HG03439 (cell line): ENCODE data around the gene ISG15.
"Not testable (repeated sequence)": the region's sequence is repeated elsewhere in the genome, so short reads cannot be mapped to it uniquely, and the experiment has no call there.

Experiments
- ATAC-seq: cut with Tn5 transposase; IDR thresholded peaks from one replicate; pipeline ENCODE4 v1.9.1; 2021; ENCODE audit warnings: mild to moderate bottlenecking, moderate library complexity; ENCODE audit not compliant: unreplicated experiment

The ISG15 gene

GRCh38 chr1:1026599-1027413 lies 13.5 kb downstream of the ISG15 start:
- no peak for ATAC-seq

- no peak for ATAC-seq
Observed at GRCh38 chr1:1027791-1028190, 14.5 kb downstream of the ISG15 start.

- not testable (repeated sequence) for ATAC-seq
Observed at GRCh38 chr1:1030867-1031658, 17.8 kb downstream of the ISG15 start.

- ATAC-seq = no peak
Observed at GRCh38 chr1:1031659-1032235, 18.4 kb downstream of the ISG15 start.

DNA sequence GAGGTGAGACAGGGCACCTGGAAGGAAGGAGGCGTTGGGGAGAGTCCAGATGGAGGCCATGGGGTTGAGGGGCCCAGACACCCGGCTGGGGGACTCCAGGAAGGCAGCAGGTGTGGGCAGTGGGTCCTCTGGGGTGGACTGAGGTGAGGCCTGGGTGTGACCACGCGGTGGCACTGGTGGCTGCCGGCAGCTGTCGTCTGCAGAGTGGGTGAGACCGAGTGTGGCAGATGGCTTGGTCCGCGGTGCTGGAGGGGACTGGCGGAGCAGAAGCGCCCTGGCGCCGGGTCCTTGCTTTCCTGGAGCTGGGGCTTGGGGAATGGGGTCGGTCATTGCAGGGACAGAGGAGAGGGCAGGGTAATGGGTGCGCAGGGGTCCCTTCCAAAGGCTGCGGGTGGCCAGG lies 19.1 kb downstream of the ISG15 start:
- no peak for ATAC-seq

DNA sequence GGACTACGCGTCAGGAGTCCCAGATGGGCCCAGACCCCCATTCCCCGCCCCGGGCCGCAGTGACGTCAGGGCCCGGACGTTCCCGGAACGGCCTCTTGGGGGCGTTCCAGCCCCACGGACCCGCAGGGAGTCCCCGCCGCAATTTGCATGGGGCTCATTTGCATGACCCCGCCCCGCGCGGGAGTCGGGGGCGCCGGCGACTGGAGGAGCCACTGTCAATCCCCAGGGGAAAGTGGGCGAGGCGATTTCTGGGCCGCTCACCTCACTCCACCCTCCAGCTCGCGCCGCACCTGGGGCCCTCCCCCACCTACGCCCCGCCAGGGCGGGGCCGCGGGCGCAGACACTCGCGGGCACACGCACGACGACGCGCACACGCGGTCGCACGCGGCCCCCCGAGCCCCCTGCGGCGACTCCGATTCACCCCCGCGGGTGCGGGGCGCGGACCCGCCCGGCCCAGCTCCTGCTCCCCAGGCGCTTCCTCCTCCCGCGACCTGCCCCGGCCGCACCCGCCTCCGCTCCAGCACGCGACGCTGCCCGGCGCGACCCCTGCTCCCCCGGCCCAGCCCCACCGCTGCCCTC lies 19.8 kb downstream of the ISG15 start:
- peak; percentile 77 for ATAC-seq

DNA sequence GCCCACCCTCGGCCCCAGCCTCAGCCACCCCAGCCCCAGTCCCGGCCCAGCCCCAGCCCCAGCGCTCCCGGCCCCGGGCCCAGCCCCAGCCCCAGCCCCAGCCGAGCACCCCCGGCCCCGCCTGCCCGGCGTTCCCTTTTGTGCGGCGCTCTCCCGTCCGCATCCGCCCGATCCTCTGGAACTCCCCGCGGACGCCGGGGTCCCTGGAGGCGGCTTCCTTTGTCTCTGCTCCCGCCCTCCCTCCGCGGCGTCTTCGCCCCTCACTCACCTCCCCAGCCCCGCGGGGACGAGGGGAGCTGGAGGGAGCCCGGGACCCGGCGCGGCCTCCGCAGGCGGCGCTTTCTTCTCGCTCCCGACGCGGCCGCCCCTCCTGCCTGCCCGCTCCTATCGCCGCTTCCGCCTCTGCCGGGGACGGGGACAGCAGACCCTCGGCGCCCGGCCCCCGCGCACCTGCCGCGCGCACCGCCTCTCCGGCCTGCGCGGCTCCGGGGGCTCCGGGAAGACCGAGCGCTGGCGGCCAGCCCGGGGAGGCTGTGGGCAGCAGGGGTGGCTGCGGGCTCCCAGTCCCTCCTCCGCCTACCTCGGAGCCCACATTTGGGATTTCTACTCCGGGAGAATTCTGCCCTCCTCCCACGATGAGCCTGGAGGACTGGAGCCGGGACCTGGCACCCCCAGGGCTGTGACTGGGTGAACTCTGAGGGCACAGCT lies 20.6 kb downstream of the ISG15 start:
- ATAC-seq = no peak

DNA sequence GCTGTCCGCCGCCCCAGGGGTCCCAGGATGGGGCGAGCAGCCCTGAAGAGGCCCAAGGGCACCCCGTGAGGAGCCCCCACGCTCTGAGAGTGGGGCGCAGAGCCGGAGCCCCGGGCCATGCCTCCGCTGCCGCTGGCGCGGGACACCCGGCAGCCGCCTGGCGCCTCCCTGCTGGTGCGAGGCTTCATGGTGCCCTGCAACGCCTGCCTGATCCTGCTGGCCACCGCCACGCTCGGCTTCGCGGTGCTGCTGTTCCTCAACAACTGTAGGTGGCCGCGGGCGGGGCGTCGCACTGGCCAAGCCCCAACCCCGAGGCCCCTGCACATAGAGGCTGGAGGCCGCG lies 21.1 kb downstream of the ISG15 start:
- ATAC-seq = no peak

DNA sequence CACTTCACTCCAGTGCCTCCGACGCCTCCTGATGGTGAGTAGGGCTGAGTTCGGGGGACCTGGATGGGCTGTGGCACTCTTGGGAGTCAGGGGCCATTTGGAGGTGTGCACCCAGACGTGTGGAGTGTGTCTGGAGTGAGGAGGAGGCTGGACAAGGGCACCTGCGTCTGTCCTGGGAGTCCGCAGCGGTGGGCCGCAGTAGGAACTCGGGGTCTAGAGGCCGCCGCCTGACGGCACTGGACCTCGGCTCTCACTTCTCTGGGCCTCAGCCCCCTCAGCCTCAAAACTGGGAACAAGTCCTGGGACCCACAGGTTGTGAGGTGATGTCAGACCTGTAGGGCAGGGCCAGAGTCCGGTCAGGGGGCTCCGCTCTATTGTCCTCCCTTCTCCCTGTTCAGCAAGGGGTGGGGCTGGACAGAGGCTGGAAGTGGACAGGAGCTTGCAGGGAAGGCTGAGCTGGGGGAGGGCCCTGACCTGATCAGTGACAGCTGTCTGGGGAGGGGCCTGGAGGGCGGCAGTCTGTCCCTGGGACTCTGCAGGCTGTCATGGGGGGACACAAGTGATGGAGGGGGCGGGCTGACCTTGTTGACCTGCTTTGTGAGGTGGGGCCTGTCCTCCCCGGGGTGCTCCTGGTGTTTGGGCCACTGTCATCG lies 22.1 kb downstream of the ISG15 start:
- no peak for ATAC-seq

- no peak for ATAC-seq
Observed at GRCh38 chr1:1037366-1038327, 24.4 kb downstream of the ISG15 start.

DNA sequence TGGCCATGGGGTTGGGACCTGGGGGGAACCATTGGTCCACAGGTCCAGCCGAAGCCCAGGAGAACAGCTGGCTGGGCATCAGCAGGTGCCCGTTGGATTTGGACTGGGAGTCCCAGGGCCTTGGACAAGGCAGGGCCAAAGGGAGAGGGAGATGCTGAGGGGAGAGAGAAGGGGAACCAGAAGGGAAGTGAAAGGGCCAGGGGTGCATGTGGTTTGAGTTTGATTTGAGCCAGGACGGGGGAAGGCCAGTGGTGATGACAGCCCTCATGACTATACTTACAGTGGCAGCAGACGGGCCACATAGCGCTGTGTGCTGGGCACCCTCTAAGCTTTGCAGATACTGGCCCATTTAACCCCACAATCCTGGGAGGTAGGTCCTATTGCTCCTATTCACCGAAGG lies 25.4 kb downstream of the ISG15 start:
- ATAC-seq = no peak

- ATAC-seq = no peak
Observed at GRCh38 chr1:1039145-1039910, 26.0 kb downstream of the ISG15 start.

DNA sequence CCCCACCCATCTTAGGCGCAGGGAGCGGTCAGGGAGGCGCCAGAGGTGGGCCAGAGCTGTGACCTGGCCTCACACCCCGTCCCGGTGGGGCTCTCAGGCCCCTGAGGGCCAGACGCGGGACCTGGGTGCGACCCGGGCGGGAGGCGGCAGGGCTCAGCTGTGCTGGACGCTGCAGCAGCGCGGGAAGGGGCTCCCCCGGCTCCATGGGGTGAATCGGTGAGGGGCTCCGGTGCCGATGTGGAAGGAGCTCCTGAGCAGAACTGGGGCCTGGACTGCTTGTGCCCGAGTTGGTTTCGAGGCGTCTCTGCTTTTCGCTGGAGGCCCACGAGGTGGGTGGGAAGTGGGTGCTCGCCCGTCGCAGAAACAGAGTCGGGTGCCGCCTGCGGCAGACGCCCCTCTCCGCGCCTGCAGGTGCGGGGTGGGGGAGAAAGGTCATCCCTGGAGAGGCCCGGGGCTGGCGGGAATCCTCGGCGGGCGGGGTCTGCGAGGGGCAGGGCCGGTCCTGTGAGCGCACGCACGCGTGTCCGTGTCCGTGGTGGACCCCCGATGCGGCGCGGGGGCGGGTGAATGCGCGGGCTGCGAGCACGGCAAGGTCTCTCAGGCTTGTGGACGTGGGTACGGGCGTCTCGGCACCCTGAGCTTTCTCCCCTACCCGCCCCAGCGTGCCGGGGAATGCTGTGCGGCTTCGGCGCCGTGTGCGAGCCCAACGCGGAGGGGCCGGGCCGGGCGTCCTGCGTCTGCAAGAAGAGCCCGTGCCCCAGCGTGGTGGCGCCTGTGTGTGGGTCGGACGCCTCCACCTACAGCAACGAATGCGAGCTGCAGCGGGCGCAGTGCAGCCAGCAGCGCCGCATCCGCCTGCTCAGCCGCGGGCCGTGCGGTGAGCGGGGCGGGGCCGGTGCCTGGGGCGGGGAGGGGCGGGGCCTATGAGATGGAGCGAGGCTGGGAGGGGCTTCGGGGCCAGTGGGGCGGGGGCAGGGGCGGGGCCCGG lies 27.0 kb downstream of the ISG15 start:
- no peak for ATAC-seq

- ATAC-seq = no peak
Observed at GRCh38 chr1:1041092-1041523, 27.8 kb downstream of the ISG15 start.

DNA sequence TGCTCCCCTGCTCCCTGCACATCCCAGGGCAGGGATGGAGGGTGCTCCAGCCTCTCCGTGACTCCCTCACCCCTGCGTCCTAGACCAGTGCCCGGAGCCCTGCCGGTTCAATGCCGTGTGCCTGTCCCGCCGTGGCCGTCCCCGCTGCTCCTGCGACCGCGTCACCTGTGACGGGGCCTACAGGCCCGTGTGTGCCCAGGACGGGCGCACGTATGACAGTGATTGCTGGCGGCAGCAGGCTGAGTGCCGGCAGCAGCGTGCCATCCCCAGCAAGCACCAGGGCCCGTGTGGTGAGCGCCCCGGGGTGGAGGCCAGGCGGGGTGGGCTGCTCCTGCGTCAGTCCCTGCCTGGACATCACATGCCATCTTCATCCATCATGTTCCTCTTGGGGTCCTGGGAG lies 28.6 kb downstream of the ISG15 start:
- ATAC-seq = no peak

DNA sequence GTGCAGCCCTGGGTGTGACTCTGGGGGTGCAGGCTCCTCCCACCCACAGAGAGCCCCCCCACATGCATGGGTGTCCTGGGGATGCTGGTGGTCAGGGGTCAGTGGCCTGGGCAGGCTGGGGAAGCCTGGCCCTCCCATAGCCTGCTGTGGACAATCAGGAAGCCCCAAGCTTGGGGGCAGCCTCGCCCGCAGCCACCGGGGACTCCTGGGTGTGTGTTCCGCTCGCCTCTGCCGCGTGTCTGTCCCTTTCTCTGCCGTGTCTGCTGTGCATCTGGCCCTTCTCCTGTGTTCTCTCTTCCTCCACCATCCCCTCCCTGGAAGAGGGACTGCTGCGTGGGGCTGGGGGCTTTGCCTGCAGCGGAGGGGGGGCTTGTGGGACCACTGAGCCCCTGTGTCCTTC lies 29.5 kb downstream of the ISG15 start:
- no peak for ATAC-seq

- ATAC-seq = no peak
Observed at GRCh38 chr1:1043411-1043810, 30.1 kb downstream of the ISG15 start.
